Panc1 (cell line): ENCODE measurements around the gene MAP1S.

ENCODE experiments used
- POLR2AphosphoS5 ChIP-seq: IDR thresholded peaks from 2 replicates; pipeline ENCODE4 v1.6.1; 2012; ENCODE audit warnings: mild to moderate bottlenecking, low read depth, low read length, moderate library complexity
- REST ChIP-seq, 2 experiments: IDR thresholded peaks; 2 replicates each; pipeline ENCODE4 v1.6.1; 2011 to 2012; ENCODE audit warnings: low read depth in 2 of 2, control low read depth in 1 of 2, low read length in 1 of 2, mild to moderate bottlenecking in 1 of 2, moderate library complexity in 1 of 2; ENCODE audit not compliant: insufficient read depth in 1 of 2
- SIN3A ChIP-seq: IDR thresholded peaks from 2 replicates; pipeline ENCODE4 v1.6.1; 2012; ENCODE audit warnings: low read depth, mild to moderate bottlenecking, low read length, moderate library complexity, borderline replicate concordance; ENCODE audit not compliant: insufficient read depth
- TCF7L2 ChIP-seq: IDR thresholded peaks from 2 replicates; pipeline ENCODE4 v1.6.1; 2011; ENCODE audit warnings: mild to moderate bottlenecking, low read depth, low read length, inconsistent platforms
- TF ChIP-seq, protein P1 (sequence below): fragments of 450-650 bp; IDR thresholded peaks from 2 replicates; pipeline ENCODE4 v1.5.1; 2017; ENCODE audit warnings: mild to moderate bottlenecking

DNA sequence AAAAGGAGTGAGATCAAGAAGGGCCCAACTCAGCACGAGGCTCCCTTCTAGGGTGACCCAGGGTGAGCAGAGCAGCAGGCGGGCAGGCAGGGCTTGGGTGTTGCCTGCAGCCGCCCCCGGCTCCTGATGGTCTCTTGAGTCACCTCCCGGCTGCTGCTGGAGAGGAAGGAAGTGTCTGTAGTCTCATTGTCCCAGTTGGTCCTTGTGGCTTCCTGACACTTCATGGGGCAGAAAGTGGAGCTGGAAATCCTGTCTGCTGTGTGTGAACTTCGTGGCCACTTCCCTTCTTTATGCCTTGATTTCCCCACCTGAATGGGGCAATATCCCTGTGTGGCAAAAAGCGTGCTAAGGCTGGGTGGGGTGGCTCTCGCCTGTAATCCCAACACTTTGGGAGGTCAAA, 2.5 kb downstream of the MAP1S start:
- TF ChIP-seq POLR2AphosphoS5 (no peak), REST (IDR thresholded peaks at IDR 0.05; ENCODE audit: insufficient read depth in 1 of 2, low read depth in 2 of 2, low read length in 1 of 2) (no peak), SIN3A (no peak), TCF7L2 (no peak)
- TF ChIP-seq, protein P1, sequence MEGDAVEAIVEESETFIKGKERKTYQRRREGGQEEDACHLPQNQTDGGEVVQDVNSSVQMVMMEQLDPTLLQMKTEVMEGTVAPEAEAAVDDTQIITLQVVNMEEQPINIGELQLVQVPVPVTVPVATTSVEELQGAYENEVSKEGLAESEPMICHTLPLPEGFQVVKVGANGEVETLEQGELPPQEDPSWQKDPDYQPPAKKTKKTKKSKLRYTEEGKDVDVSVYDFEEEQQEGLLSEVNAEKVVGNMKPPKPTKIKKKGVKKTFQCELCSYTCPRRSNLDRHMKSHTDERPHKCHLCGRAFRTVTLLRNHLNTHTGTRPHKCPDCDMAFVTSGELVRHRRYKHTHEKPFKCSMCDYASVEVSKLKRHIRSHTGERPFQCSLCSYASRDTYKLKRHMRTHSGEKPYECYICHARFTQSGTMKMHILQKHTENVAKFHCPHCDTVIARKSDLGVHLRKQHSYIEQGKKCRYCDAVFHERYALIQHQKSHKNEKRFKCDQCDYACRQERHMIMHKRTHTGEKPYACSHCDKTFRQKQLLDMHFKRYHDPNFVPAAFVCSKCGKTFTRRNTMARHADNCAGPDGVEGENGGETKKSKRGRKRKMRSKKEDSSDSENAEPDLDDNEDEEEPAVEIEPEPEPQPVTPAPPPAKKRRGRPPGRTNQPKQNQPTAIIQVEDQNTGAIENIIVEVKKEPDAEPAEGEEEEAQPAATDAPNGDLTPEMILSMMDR, result no peak
